ENCODE measurements around the gene OGDH.
A peak's percentile ranks its signal among the peaks of the same experiment; 100 is the strongest.

OGDH gene

DNA sequence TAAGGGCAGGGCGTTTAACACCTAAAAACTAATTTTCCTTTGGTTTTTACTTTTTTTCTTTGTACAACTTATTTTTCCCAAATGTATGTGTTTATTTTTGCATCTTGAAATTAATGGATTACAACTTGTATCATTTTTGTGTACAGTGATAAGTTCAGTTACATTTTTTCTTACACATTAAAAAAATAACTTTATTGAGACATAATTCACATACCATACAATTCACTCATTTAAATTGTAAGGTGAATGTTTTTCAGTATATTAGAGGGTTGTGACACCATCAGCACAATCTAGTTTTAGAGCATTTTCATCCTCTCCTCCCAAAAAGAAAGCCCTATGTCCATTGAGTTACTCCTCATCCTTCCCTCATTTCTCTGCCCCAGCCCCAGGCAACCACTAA, 11.6 kb downstream of the OGDH start:
- no peak for DNase-seq (ENCODE audit: low read depth)

DNA sequence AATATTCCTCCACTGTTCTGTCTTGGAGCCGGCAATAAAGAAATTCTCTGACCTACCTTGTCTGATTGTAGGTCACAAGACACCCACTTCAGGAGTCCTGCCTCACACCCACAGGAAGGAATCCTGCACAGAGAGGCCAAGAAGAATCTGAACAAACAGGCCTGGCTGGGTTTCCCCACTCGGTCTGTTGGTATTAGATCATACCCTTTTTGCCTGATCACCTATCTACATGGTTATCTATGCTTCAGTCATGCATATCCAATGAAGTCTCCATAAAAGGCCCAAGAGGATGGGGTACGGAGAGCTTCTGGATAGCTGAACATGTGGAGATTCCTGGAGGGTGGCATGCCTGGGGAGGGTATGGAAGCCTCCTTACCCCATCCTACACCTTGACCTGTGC, 12.3 kb downstream of the OGDH start:
- no peak for DNase-seq (ENCODE audit: low read depth)

DNA sequence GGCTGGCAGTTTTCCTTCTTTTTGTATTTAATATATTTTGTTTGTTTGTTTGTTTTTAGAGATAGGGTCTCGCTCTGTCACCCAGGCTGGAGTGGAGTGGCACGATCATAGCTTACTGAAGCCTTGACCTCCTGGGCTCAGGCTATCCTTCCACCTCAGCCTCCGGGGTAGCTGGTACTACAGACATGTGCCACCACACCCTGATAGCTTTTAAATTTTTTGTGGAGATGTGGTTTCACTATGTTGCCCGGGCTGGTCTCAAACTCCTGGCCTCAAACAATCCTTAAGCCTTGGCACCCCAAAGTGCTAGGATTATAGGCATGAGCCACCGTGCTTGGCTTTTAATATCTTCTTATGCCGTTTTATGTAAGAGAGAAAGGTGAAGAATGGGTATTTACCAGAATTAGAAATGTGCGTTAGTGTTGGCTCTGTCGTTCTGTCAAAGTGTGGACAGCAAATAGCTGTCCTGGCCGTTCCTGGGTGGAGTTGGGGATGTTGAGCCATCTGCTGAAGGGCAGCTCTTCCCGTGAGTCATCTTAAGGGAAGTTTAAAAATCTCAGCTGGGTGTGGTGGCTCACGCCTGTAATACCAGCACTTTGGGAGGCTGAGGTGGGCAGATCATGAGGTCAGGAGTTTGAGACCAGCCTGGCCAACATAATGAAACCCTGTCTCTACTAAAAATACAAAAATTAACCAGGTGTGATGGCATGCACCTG, 14.8 kb downstream of the OGDH start:
- no peak for DNase-seq (ENCODE audit: low read depth)

DNA sequence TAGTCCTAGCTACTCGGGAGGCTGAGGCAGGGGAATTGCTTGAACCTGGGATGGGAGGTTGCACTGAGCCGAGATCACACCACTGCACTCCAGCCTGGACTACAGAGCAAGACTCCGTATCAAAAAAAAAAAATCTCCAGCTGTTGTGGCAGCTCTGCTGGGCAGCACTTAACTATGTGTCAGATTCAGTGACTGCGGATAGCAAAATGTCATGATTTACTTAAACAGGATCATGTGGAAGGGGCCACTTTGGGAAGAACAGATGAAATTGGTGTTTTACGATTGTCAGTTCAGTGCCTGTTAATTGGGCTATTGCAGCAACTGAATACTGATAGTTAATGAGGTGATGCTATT, 15.3 kb downstream of the OGDH start:
- DNase-seq (ENCODE audit: low read depth): no peak

DNA sequence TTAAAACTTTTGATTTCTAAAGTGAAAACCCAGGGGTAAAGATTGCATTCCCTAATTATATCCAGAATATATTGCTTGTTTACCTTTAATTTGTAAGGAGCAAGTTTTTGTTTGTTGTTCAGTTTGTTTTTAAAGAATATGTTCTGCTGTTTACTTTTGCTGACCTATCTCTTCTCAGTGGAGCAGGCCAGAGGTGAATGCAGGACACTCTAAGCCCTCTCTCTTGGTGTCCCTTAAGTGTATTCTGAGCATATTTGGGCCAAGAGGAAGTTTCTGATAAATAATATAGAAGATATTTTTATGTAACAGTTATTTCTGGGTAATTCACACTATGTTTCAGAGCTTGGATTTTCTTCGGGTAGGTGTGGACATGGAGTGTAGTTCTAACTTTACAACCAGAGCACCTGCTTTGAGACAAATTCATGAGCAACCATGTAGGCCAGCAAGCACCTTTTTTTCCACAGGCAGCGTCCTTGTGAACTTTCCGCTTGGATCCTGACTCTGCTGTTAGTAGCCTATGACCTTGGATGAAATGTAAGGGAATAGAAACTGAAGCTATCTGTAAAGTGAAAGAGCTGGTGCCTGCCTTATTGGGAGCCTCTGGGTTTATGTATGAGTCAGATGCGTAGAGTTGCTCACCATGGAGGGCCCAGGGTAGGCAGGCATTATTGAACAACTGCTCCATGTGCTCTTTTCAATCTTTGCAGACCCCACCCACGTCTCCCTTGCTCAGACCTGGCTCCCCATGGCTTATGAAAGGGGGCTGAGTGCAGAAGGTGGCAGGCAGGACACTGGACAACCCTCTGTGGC, 16.1 kb downstream of the OGDH start:
- no peak for DNase-seq (ENCODE audit: low read depth)

DNA sequence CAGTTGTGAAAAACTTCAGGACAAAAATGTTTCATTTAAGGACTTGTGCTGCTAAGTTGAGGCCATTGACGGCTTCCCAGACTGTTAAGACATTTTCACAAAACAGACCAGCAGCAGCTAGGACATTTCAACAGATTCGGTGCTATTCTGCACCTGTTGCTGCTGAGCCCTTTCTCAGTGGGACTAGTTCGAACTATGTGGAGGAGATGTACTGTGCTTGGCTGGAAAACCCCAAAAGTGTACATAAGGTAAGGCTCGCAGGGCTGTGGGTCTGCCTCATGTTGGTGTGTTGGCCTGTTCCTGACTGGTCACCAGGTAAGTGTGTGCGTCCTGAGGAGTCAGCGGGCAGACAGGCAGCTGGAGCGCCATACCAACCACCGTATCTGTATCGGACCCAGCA, 17.9 kb downstream of the OGDH start:
- no peak for DNase-seq (ENCODE audit: low read depth)

DNA sequence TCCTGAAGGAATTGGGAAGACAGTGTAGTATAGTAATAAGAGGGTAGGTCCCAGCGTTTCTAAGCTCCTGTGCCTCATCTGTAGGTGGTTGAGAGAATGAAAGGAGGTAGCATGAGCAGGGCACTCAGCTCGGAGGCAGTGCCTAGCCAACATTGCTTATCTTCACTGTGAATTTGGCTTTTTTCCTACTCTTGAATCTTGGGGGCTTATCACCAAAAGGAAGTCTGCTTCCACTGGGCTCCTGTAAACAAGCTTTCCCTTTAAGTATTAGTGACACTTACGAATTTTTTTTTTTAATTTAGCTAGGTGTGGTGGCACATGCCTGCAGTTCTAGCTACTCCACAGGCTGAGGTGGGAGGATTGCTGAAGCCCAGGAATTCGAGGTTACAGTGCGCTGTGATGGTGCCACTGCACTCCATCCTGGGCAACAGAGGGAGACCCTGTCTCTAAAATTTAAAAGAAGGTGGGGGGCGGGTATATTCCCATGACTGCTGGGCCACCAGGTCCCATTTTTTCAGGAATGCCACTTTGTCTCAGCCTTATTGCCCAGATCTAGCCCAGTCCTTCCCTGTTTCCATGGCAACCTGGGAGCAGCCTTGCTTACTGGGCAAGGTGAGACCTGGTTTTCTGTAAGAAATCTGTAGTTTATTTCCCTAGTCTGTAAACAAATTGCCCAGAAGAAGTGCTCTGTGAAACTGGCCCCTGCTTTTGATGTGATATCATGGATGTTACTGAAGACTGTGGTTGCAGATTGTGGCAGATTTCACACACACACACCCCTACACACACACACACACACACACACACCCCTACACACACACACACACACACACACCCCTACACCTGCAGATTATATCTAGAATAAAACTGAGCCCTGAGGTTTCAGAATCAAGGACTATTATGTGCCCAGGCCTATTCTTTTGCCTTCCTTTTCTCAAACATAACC, 19.4 kb downstream of the OGDH start:
- DNase-seq (ENCODE audit: low read depth): no peak

DNA sequence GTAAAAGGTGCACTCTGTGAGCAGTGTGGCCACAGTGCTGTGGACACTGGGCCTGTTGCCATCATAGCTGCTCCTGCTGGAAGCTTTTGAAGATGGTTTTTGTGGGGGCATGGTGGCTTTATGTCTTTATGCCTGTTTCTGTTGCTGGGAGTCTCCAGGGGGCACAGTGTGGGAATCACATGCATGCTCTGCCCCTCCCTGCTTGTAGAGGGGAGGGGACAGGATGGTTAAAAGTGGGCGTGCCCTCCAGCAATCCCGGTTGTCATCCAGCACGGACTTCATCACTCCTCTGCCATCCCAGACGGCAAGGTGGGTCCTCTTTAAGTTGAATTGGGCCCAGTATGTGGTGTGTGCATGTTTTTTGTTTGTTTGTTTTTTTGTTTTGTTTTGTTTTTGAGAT, 20.2 kb downstream of the OGDH start:
- no peak for DNase-seq (ENCODE audit: low read depth)

DNA sequence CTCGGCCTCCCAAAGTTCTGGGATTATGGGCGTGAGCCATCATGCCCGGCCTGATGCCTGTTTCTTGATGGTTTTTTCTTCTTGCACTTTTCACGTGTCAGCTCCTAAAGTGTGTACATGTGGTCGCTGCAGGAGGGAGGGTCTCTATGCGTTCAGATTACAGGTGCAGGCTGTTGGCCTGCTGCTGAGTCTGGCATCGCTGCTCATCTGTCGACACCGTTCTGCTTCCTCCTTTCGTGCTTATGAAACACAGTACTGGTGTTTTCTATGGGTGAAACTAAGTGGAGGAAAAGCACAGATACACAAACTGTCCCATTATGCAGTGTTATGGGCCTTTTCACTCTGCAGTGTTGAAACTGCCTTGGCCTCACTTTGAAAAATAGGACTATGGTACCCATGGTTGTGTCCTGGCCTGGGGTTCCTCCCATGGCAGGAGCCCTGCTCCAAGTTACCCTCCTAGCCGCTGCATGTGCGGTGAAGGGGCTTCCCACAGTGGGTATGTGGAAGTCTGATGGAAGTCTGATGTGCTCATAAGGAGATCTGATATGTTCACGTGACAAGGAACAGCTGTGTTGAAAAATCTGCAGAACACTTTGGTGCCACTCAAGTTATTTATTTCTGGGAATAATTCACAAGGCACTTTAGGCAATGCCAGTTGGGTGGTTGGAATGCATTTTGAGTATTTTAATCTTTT, 23.5 kb downstream of the OGDH start:
- no peak for DNase-seq (ENCODE audit: low read depth)

DNA sequence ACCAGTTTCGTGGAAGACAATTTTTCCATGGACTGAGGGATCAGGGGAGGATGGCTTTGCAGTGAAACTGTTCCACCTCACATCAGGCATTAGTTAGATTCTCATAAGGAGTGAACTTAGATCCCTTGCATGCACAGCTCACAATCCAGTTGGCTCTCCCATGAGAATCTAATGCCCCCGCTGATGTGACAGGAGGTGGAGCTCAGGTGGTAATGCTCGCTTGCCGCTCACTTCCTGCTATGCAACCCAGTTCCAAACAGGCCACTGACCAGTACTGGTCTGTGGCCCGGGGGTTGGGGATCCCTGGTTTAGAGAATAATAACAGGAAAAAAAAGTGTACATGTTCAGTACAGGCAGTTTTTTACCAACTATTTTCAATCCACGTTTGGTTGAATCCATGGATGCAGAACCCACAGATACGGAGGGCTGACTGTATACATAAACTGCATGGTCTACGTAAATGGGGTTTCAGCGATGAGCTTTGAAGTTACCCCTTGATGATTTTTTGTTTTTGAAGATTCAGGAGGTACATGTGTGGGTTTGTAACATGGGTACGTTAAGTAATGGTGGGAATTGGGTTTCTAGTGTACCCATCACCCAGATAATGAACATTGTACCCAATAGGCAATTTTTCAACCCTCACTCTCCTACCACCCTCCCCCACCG, 24.5 kb downstream of the OGDH start:
- DNase-seq (ENCODE audit: low read depth): no peak

DNA sequence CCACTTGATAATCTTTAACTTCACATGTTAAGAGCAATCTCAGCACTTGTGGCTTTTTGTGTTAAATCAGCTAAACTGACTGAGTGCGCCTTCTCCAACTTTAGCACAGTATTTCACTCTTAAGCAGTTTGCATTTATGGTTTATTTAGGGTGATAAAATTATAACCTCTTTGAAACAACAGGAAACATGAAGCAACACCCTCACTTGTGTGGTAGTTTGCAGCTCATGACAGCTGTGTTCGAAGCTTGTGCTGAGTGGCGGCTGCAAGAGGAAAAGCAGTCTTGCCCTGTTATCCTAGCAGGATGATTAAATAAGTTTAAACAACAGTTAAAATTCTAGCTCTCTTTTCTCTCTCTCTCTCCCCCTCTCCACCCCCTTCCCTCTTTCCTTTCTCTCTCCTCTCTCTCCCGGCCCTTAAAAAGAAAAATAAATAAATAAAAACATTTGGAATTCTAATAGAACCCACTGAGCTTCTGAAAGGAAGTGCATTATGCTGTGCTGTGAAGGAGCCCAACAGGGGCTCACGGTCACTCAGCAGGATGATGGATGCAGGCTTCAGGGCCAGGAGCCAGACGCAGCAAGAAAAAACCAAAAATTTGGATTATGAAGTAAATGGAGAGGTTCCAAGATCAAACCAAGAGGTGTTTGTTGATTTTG, 25.2 kb downstream of the OGDH start:
- no peak for DNase-seq (ENCODE audit: low read depth)

DNA sequence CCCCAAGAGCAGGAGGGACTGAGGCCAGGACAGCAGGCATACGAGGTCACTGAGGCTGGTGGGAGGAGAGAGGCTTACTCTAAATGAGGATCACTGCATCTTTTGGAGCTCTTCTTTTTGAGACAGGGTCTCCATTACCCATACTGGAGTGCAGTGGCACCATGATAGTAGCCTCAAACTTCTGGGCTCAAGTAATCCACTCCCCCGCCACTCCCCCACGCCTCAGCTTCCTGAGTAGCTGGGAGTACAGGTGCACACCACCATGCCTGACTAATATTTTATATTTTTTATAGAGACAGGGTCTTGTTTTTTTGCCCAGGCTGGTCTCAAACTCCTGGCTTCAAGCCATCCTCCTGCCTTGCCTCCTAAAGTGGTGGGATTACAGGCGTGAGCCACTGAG, 25.8 kb downstream of the OGDH start:
- DNase-seq (ENCODE audit: low read depth): no peak

DNA sequence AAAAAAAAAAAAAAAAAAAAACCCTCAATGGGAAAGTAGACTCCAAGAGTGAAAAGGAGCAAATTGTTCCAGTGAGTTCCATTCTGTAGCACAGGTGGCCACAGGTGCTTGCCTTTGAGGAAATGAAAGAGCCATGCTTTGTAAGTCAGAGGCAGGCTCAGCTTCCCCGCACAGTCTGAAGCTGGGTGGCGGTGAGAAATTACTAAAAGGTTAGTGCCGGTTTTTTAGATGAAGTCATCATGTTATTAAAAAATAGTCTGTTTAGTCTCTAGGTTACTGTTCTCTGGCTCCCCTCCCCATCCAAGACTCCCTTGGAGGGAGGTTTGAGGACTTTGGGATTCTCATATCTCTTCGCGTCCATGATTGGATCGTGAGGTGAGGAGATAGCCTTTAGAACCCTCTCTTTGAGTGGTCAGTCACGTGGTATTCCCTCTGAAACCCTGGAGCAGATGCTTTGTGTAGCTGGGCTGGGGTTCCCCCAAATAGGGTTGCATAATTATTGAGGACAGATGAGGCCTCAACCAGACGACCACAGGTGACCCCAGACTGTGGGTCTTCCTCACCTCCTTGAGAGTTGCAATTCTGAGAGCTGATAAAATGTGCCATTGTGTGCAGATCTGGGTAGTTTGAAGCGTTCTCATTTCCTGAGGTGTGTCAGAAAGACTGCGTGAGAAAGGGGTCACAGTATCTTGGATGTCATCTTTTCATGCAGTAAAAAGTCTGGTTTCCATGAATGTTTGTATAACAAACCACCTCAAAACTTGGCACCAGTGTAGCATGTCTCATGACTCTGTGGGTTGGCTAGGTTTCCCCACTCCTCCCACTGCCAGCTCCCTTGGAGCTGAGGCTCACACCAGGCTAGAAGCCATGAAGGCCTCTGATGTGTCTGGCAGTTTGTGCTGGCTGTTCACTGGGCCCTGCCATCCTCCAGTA, 27.1 kb downstream of the OGDH start:
- peak; percentile 56 for DNase-seq (ENCODE audit: low read depth)

DNA sequence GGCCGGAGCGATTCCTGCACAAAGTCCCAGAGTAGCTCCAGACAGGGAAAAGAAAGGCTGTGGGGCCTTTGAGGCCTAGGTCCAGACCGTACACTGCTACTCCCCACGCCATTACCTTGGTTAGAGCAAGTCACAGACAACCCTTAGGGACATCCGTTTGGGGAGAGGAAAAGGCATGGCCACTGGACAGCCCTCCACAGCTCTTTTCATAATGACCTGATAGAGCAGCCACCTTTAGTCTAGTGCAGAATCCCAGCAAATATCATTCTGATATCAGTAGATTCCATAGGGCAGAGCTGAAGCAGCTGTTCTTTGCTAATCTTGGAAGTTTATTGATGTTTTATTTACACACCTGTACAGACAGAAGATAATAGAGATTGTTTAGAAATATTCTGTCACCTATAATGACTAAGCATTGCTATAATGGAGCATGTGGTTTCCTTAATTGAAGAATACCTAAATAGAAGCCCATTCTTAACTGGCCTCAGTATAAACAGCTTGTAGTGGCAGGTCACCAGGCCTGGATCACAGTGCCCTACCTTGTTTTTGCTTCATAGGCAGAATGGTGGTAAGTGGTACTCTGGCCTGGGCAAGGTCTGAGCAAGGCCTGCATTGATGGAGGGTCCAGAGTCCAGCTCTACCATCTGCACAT, 27.9 kb downstream of the OGDH start:
- no peak for DNase-seq (ENCODE audit: low read depth)

DNA sequence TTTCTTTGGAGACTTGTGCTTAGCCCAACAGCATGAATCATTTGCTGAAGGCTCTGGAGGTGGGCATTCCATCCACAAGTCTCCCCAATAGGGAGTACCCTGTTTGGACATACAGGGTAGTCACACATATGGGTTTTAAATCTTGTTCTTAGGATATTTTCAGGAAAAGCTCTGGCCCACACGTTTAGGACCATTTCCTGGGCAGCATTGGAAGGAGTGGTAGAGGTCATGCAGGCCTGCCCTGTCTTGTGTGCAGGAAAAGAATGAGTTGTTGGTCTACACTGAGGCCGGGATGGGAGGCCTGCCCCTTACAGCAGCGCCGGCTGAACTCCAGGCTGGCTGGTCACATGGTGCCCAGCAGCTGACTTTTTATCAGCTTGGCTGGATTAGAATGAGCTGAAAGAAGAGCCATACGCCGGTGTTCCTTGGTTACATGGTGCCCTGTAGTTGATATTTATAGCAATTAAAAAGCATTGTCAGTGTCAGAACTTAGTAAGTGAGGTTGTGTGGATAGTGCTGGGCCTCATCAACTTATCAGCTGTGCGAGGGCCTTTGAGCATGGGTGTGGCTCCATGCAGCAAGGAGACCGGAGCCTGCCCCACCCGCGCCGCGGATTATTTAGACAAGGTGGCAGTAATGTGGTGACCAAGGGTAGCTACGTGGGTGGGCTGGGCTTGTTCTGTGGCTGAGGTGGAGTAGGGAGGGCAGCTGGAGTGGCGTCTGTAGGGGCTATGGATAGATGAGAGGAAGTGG, 28.6 kb downstream of the OGDH start:
- no peak for DNase-seq (ENCODE audit: low read depth)

DNA sequence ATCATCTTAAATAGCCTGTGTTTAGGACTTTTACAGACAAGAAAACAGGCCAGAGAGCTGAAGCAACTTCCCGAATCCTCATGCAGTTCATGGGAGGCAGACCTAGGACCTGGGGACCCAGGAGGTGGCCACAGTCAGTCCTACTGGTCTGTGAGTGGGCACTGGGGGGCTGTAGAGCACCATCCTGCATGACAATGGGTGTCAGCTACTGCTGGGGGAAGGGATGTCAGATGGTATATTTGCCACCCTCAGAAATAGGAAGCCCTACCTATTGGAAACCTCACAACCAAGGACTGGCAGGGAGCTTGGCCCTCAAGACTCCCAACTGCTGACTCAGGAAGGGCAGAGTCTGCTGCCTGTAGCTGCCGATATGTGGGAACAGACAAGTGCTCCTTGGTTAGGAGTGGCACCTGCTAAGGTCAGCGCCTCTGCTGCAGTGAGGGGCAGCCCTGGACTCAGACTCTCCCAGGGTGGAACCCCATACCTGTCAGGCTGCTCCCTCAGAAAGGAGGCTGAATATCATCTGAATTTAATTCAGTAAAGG, 29.7 kb downstream of the OGDH start:
- no peak for DNase-seq (ENCODE audit: low read depth)

DNA sequence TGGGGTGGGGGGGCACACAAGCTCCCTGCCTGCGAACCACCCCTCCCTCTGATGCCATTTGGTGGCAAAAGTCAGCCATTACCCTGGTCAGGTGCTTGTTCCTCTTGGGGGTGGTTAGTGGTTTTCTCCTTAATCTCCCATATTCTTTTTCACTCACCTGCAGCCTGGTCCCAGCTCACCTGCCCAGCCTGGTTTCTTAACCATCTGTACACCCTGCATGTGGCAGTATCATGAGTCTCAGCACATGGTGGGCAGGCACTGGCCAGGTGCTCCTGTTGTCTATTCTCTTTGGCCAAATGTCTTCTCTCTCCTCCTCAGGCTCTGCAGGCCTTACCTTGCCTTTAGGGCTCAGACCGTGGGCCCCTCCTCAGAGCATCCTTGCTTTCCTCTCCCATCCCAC, 30.5 kb downstream of the OGDH start:
- no peak for DNase-seq (ENCODE audit: low read depth)

Data from activated T-helper 1 cell treated with Interleukin-2 at 50 U/mL for 16 hours (primary cell).